GM19099 (cell line): ENCODE measurements around the gene BNIP5.

Experiments
- POLR2A ChIP-seq: IDR thresholded peaks from 3 replicates; pipeline ENCODE4 v1.6.1; 2011; ENCODE audit warnings: low read depth; ENCODE audit not compliant: insufficient read length; ENCODE audit errors: extremely low read depth

The BNIP5 gene

DNA sequence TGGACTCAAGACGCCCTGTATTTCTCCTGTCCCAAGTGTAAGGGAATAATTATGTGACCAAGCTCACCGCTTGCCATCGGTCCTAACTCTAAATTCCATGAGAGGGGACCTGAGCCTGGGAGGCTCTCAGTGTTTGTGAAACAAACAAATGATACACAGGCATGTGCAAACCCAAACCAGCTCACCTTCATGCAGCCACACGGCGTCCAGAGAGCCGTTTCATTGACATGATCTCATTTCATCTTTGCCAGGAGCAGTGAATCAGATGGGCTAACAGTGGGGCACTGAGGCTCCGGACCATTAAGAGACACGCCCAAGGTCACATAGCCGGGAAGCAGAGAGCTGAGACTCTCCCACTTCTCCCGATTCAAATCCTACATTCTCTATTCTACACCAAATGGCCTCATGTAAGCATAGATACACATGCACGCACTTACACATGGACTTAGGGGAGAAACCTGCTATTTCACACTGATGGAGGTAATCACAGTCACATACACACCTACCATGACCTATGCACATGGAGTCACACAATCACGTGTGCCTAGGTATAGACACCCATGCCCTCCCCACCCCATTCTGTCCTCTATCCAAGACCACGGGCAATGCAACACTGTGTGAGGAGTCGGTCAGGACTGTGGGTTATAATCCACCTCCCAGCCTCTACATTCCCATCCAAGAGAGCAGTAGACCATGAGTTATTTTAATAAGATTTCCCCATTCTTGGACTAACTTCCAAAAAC is 1.1 kb downstream of the BNIP5 start:
- no peak for TF ChIP-seq POLR2A

DNA sequence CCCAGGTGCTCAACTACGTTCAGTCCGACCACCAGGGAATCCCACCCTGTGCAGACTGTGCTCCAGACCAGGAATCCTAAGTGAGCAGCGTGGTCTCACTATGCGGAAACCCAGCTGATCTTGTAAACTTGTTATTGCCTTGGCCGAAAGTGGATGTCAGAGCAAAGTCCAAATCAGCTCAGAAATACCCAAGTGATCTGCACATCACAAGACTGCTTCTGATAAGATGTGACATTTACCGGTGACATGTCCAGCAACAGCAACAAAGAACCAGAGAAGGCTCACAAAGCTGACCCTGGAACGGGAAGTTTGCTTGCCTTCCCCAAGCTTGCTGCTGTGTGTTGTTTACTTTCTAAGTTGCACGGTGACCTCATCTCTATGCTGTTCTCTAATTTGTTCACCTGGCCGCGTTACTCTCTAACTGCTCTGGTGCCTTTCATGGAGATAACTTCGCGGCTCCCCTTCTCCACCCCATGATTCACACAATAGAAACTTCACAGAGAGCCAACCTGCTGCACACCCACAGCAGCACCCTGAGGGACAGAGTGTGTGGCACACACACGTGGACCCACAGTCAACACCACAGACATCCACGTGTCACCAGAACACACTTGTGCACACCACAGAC is 1.7 kb downstream of the BNIP5 start:
- no peak for TF ChIP-seq POLR2A

DNA sequence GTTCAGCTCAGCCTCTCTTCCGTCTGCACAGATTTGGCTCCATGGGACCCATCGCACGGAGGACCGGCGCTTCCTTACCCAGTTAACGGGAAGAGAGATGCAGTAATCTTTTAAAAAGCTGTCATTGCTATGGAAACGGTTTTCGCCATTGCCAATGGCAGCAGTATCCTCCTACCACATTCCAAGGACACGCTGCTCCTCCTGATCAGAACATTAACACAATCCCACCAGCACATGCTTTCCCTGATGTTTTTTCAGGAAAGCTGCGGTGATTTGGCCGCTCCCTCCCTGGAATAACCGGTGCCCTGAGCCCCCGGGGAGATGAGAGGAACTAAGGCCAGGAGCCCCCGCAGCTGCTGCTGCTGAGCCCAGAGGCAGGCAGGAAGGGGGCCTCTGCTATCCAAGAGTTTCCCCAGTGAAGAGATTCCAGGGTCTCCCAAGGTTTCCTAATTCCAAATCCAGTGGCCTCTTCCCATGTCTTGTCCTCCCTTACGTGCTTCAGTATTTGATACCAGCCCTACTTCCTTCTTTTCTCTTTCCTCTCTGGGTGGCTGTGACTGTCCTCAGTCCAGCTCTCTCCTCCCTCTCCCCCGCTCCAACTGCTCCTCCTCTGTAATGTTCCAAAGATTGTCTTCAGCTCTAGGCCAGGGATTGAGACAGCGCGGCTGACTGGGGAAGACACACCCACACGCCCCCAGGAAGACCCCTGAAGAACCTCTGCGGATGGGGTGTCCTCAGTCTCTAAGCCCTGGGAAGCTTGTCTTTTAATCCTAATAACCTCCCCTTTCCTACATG is 2.6 kb downstream of the BNIP5 start:
- no peak for TF ChIP-seq POLR2A

DNA sequence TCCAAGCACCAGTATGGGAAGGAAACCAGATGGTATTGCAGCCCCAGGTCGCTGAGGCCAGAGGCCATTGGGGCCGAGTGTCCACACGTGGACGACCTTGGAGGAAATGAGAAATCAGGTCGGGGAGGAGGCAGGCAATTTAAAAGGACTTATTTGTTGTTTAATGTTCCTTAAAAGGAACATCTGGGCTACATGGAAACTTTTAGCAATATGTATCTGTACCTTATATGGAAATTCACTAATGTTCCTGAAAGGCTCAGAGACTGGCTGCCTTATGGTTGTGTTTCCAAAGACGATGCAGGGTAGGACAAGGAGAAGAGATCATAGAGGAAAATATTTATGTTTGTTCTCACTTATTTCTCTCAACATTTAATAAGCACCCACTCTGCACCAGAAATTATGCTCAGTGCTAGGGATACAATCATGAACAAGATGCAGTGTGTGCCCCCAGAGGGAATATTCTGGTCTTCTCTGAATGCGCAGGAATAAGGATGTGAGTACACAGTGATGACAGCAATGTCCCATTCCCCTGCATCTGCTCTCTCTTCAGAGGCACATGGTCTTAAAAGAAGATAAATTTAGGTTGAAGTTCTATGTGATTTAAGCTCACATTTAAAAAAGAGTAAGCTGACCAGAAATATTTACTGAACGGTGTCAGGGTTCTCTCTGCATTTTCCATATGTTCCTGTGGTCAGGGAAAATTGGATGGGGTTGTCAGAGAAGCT is 3.4 kb downstream of the BNIP5 start:
- TF ChIP-seq POLR2A = no peak

DNA sequence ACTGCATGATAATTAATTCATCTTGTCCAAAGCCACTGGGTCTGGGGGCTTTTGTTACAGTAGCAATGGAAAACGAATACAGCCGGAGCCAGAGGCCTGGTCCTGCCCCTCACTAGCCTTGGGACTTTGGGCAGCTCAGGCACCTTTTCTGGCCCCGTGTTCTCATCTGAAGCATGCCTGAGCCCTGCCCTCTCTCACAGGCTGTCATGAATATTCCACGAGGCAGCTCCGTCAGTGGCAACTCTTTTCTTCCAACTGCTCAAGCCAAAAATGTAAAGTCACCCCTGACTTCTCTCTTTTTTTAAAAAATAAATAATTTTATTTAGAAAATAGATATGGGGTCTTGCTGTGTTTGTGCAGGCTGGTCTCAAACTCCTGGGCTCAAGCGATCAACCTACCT is 5.3 kb downstream of the BNIP5 start:
- no peak for TF ChIP-seq POLR2A

DNA sequence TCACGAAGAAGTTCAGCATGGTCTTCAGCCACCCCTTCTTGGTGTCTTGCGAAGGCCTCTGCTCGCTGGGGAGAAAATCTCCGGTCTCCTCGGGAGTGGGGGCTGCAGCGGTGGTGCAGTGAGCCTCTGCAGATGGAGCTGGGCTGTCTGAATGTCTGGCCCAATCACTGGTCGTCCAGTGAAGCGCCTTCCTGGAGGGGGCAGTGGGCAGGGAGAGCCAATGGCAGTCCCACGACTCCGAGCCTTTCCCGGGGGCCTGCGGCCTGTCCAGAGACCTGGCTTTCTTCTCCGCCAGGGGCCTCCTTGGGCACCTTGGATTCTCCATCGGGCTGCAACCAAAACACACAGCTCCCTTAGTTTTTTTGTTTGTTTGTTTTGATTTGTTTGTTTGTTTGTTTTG is 6.3 kb downstream of the BNIP5 start:
- no peak for TF ChIP-seq POLR2A

DNA sequence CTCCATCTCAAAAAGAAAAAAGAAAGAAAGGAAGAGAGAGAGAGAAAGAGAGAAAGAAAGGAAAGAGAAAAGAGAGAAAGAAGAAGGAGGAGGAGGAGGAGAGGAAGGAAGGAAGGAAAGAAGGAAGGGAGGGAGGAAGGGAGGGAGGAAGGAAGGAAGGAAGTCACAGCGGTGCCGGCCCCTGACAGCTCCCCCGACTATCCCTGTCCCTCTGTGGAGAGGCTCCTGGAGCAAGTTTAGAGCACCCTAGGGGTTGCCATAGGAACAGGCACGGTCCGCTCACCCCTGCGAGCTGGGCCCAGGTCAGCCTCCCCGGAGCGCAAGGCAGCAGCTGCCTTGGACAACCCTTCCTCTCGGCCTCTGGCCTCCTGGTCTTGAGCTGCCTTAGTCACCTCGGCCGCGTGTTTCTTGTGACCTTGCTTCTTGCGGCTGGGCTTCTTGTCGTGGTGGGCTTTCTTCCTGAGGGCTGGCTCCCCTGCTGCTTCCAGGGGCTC is 6.8 kb downstream of the BNIP5 start:
- TF ChIP-seq POLR2A = no peak

DNA sequence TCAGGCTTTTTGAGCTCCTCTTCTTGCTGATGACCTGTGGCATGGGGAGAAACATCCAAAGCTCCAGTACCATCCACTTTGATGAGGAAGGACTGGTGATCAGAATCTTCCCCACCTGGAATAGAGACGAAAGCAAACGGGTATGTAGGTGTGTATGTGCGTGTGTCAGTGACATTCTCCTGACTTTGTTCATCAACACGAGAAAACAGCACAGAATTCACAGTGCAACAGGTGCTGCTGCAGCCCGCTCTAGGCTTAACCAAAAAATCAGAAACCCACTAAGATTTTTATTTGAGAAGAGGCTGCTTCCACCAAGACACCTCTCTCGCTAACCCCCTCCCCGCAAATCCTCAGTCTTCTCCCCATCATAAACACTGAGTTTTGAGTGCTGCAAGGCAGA is 8.1 kb downstream of the BNIP5 start:
- no peak for TF ChIP-seq POLR2A

DNA sequence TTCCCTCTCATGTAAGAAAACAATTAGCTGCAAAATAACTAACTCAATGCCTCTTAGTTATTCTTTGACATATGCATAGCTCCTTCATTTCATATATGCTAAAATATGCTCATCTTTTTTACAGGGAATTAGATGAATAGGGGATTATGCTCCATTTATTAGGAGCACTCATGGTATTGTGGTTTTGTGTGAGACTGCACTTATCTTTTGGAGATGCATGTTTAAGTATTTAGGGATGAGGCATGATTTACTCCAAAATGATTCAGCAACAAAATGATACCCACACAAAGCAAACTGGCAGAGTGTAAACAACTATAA is 8.8 kb downstream of the BNIP5 start:
- no peak for TF ChIP-seq POLR2A

DNA sequence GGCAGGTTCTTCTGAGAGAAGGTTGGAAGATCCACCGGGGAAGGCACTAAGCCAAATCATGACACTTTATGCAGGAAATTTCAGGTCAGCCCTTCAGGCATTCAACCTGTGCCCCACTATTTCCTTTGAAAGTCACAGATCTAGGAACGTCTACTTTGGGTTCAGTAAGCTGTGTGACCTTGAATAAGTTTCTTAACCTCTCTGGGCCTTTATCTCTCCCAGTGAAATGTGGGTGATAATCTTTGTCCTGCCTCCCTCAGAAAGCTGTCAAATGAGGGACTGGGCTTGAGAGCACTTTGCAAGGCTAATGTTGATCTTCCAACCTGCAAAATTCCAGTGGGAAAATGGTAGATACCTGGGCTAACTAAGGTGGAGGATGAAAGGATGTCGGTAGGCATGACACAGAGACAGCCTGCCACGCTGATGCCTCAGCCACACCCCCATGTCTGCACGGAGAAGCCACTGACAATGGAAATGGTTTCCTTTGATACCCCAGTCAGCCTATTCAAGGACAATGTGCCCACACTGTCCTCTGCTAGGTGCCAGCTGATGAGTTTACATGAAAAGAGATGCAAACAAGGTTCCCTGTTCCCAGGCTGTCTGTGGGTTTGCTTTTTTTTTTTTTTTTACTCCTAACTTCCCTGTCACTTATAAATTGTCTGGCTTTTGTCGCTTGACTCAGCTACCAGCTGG is 9.3 kb downstream of the BNIP5 start:
- no peak for TF ChIP-seq POLR2A

DNA sequence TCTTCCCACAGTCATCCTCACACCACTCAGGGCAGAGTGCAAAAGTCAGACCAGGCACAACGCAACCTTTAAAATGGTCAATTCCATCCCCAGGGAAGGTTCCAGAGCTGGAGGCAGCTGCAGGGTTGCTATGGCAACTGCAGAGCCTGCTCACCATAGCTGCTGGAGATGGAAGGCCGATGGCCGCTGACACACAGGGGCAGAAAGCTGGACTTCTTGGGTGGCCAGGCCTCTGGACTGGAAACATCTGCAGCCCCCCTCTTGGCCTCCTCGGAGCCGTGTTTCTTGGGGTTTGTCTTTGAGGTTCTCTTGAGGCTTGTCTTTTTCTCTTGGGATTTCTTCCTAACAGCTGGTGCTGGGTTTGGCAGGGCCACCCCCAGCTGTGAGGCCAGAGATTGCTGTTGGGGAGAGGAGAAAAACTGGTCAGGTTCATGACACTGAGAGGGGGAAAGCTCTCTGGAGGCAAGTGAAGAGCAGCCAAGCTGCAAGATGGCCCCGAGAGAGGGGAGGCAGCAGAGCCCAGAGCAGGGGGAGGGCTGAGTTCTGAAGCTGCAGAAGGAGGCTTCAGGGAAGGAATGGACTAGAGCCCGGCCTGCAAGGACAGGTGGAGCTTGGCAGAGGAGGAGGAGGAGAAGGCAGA is 10.2 kb downstream of the BNIP5 start:
- TF ChIP-seq POLR2A = no peak

DNA sequence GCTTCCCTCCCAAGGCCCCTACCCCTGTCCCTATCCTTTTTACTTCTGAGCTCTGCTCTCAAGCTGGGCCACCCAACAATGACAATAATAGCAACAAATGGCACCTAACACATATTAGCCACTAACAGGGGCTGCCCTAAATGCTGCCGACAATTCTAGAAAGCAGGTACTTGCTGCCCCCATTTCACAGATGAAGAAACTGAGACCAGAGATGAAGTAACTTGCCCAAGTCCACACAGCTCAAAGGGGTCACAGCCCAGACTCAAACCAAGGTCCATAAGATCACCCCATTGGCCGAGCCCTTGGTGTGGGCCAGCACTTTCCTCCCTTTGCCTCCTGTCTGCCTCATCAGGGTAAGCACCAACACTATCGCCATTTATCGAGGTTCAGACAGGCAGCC is 12.0 kb downstream of the BNIP5 start:
- no peak for TF ChIP-seq POLR2A

DNA sequence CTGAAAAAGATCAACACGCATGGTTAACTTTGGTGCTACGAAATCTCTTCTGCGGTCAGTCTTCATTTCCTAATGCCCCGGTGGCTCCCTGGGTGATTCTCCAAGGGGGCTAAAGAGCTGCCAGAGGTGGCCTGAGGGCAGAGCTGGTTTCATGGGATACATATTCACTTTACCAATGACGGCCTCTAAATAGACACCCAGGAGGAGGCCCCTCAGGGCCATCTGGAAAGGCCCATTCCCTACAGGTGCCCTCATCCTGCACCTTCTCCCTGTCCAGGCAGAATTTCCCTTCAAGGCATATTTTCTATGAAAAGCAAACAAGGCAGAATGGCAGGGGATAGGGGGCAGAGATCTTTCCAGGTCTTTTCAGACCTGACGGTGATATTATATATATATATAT is 12.5 kb downstream of the BNIP5 start:
- no peak for TF ChIP-seq POLR2A

DNA sequence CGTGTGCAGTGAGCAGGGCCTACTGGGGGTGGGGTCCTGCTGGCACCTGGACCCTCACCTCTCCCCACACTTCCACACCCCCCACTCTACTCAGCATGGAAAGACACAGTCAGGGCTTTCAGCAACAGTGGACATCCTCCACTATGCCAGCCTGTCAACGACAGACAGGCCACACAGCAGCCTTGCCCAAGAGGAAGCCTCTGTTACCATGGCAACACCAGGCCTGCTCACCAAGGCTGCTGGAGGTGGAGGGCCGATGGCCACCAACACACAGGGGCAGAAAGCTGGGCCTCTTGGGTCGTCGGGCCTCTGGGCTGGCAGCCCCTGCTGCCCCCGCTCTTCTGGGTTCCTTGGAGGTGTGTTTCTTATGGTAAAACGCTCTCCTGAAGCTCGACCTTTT is 13.6 kb downstream of the BNIP5 start:
- no peak for TF ChIP-seq POLR2A
